Colonic mucosa (tissue), 4 donors: Measurements from ENCODE around the gene USP25. TPM values are rescaled to one million over a fixed set of nuclear protein-coding genes. Genes with fewer than 3 reads are reported as not detected.

Source experiments
- DNase-seq: peaks from one replicate; pipeline ENCODE4 v3.0.0-alpha.2; 2020
- H3K27ac ChIP-seq: fragments of 200-600 bp; one replicate; pipeline ENCODE4 v1.8.0; 2021
- H3K27me3 ChIP-seq: fragments of 200-600 bp; one replicate; pipeline ENCODE4 v1.8.0; 2021
- H3K36me3 ChIP-seq: fragments of 200-600 bp; one replicate; pipeline ENCODE4 v1.8.0; 2021
- H3K4me1 ChIP-seq: fragments of 200-600 bp; one replicate; pipeline ENCODE4 v1.8.0; 2021; ENCODE audit warnings: mild to moderate bottlenecking
- H3K4me3 ChIP-seq: fragments of 200-600 bp; one replicate; pipeline ENCODE4 v1.8.0; 2021
- H3K9ac ChIP-seq, 2 donors: one replicate each; pipeline ENCODE4 v1.7.0; 2013; ENCODE audit warnings: control low read depth in 2 of 2, low read depth in 2 of 2, low read length in 2 of 2
- H3K9me3 ChIP-seq: fragments of 200-600 bp; one replicate; pipeline ENCODE4 v1.8.0; 2021
- CTCF ChIP-seq: fragments of 200-600 bp; IDR thresholded peaks from one replicate; pipeline ENCODE4 v1.8.0; 2022; ENCODE audit warnings: antibody characterized with exemption, mild to moderate bottlenecking
- intact Hi-C: fragments of 100-400 bp; cut with DNase I; formaldehyde crosslinking; loops from one replicate; pipeline ENCODE4 v1.14.1; 2022
- total RNA-seq, 2 donors: library from RNA; stranded (reverse); fragmentation: NEBNext Ultra II Directional in 1 of 2; extraction: Animal tissue kit (Norgen Biotek cat#: 25700) in 1 of 2; gene quantifications; one replicate each; pipeline ENCODE4 v1.2.1, GENCODE V29; 2021
- donor health status: healthy.
- donor health status: DM: no; HTN: no; CAD: no.
- donor health status: DM: no; HTN: no; CAD: no.

The USP25 gene
- total RNA-seq, 2 donors from 2014 or later, result 30.5 to 46.7 TPM

GRCh38 chr21:15841856-15842564 lies 112.2 kb downstream of the USP25 start:
- H3K9ac ChIP-seq, result no peak overlapping the region
- intact Hi-C loops, result no loop called here
- no peak overlapping the region for H3K4me3 ChIP-seq
- DNase-seq, result no peak
- H3K9me3 ChIP-seq, result no peaks in the 10 kb centered on the region
- H3K27me3 ChIP-seq, result no peaks in the 10 kb centered on the region
- no peaks in the 10 kb centered on the region for H3K36me3 ChIP-seq
- no peak for TF ChIP-seq CTCF
- H3K4me1 ChIP-seq, result no peaks in the 10 kb centered on the region
- H3K27ac ChIP-seq, result no peak overlapping the region

- Histone ChIP-seq H3K27ac (no peak overlapping the region), H3K4me1 (no peaks in the 10 kb centered on the region), H3K4me3 (no peak overlapping the region), H3K36me3 (no peaks in the 10 kb centered on the region), H3K9ac (no peak overlapping the region), H3K9me3 (no peaks in the 10 kb centered on the region), H3K27me3 (no peaks in the 10 kb centered on the region)
- TF ChIP-seq CTCF, result no peak
- intact Hi-C loops, result no loop called here
- no peak for DNase-seq
Measured at GRCh38 chr21:15842565-15842880, 112.7 kb downstream of the USP25 start.

- H3K9ac ChIP-seq, result no peak overlapping the region
- no peaks in the 10 kb centered on the region for H3K27me3 ChIP-seq
- no peaks in the 10 kb centered on the region for H3K9me3 ChIP-seq
- H3K4me1 ChIP-seq, result no peaks in the 10 kb centered on the region
- H3K4me3 ChIP-seq, result no peak overlapping the region
- no peak for TF ChIP-seq CTCF
- H3K27ac ChIP-seq, result no peak overlapping the region
- intact Hi-C loops, result no loop called here
- no peak for DNase-seq
- H3K36me3 ChIP-seq, result no peaks in the 10 kb centered on the region
Measured at GRCh38 chr21:15843766-15844165, 114.0 kb downstream of the USP25 start.

GRCh38 chr21:15848634-15849560 lies 119.1 kb downstream of the USP25 start:
- no peaks in the 10 kb centered on the region for H3K4me1 ChIP-seq
- no peak for DNase-seq
- no peak for TF ChIP-seq CTCF
- H3K36me3 ChIP-seq, result no peaks in the 10 kb centered on the region
- no peaks in the 10 kb centered on the region for H3K27me3 ChIP-seq
- H3K27ac ChIP-seq, result no peak overlapping the region
- intact Hi-C loops, result no loop called here
- H3K4me3 ChIP-seq, result no peak overlapping the region
- no peaks in the 10 kb centered on the region for H3K9me3 ChIP-seq
- no peak overlapping the region for H3K9ac ChIP-seq

GRCh38 chr21:15849927-15850326 lies 120.1 kb downstream of the USP25 start:
- Histone ChIP-seq H3K4me1 (no peaks in the 10 kb centered on the region), H3K9me3 (no peaks in the 10 kb centered on the region), H3K27ac (no peak overlapping the region), H3K36me3 (no peaks in the 10 kb centered on the region), H3K27me3 (no peaks in the 10 kb centered on the region), H3K9ac (no peak overlapping the region), H3K4me3 (no peak overlapping the region)
- intact Hi-C loops, result no loop called here
- no peak for DNase-seq
- TF ChIP-seq CTCF, result no peak
